ENCODE results near the gene CCDC85A.

The CCDC85A gene

GRCh38 chr2:56195563-56195962 lies 11.8 kb downstream of the CCDC85A start:
- DNase-seq (ENCODE audit: low read depth) = no peak

GRCh38 chr2:56197816-56198215 lies 14.0 kb downstream of the CCDC85A start:
- no peak for DNase-seq (ENCODE audit: low read depth)

- no peak for DNase-seq (ENCODE audit: low read depth)
Observed at GRCh38 chr2:56198936-56199335, 15.1 kb downstream of the CCDC85A start.

GRCh38 chr2:56199492-56199891 lies 15.7 kb downstream of the CCDC85A start:
- DNase-seq (ENCODE audit: low read depth) = no peak

- DNase-seq (ENCODE audit: low read depth) = no peak
Observed at GRCh38 chr2:56202381-56203121, 18.8 kb downstream of the CCDC85A start.

- DNase-seq (ENCODE audit: low read depth) = no peak
Observed at GRCh38 chr2:56204556-56204955, 20.8 kb downstream of the CCDC85A start.

- no peak for DNase-seq (ENCODE audit: low read depth)
Observed at GRCh38 chr2:56206250-56206649, 22.5 kb downstream of the CCDC85A start.

GRCh38 chr2:56207760-56208159 lies 24.0 kb downstream of the CCDC85A start:
- DNase-seq (ENCODE audit: low read depth) = no peak

GRCh38 chr2:56208380-56208779 lies 24.6 kb downstream of the CCDC85A start:
- DNase-seq (ENCODE audit: low read depth) = no peak

- no peak for DNase-seq (ENCODE audit: low read depth)
Observed at GRCh38 chr2:56209701-56210100, 25.9 kb downstream of the CCDC85A start.

- DNase-seq (ENCODE audit: low read depth) = no peak
Observed at GRCh38 chr2:56210291-56210690, 26.5 kb downstream of the CCDC85A start.

GRCh38 chr2:56211048-56211447 lies 27.3 kb downstream of the CCDC85A start:
- DNase-seq (ENCODE audit: low read depth) = no peak

GRCh38 chr2:56215911-56216310 lies 32.1 kb downstream of the CCDC85A start:
- no peak for DNase-seq (ENCODE audit: low read depth)

GRCh38 chr2:56217106-56217505 lies 33.3 kb downstream of the CCDC85A start:
- no peak for DNase-seq (ENCODE audit: low read depth)

- DNase-seq (ENCODE audit: low read depth) = no peak
Observed at GRCh38 chr2:56222481-56222880, 38.7 kb downstream of the CCDC85A start.

- DNase-seq (ENCODE audit: low read depth) = no peak
Observed at GRCh38 chr2:56224316-56224715, 40.5 kb downstream of the CCDC85A start.

- DNase-seq (ENCODE audit: low read depth) = no peak
Observed at GRCh38 chr2:56227811-56228210, 44.0 kb downstream of the CCDC85A start.

GRCh38 chr2:56229397-56230060 lies 45.7 kb downstream of the CCDC85A start:
- no peak for DNase-seq (ENCODE audit: low read depth)

- no peak for DNase-seq (ENCODE audit: low read depth)
Observed at GRCh38 chr2:56230156-56230555, 46.4 kb downstream of the CCDC85A start.

GRCh38 chr2:56231361-56231760 lies 47.6 kb downstream of the CCDC85A start:
- DNase-seq (ENCODE audit: low read depth) = no peak

GRCh38 chr2:56232912-56233311 lies 49.1 kb downstream of the CCDC85A start:
- DNase-seq (ENCODE audit: low read depth) = no peak

GRCh38 chr2:56234241-56234640 lies 50.5 kb downstream of the CCDC85A start:
- no peak for DNase-seq (ENCODE audit: low read depth)

- no peak for DNase-seq (ENCODE audit: low read depth)
Observed at GRCh38 chr2:56239030-56239429, 55.2 kb downstream of the CCDC85A start.

GRCh38 chr2:56239437-56239836 lies 55.6 kb downstream of the CCDC85A start:
- DNase-seq (ENCODE audit: low read depth) = no peak

All from stimulated activated CD8-positive, alpha-beta memory T cell treated with anti-CD3 and anti-CD28 coated beads, Interleukin-4, amount 100 ng/mL, for 24 hours (primary cell).